ENCODE data around the gene CHRNA10.

Gene CHRNA10

GRCh38 chr11:3686751-3687150 lies 15.6 kb upstream of the CHRNA10 start:
- Histone ChIP-seq H3K27ac (replicated peaks) (no peak overlapping the region), H3K27me3 (ENCODE audit: insufficient read depth, poor library complexity, severe bottlenecking) (no peaks in the 10 kb centered on the region), H3K4me3 (replicated peaks; ENCODE audit: insufficient read depth, low read length) (no peak overlapping the region)
- DNase-seq (ENCODE audit: low read depth in 1 of 2, low spot score in 1 of 2): no peak
- TF ChIP-seq SPI1 (IDR thresholded peaks at IDR 0.05; ENCODE audit: borderline replicate concordance, low read depth) (no peak), CTCF (IDR thresholded peaks at IDR 0.05; ENCODE audit: insufficient read depth, low read length) (no peak), POLR2AphosphoS5 (IDR thresholded peaks at IDR 0.05; ENCODE audit: low read depth) (no peak), REST (IDR thresholded peaks at IDR 0.05; ENCODE audit: insufficient replicate concordance, low read depth) (no peak), GABPA (IDR thresholded peaks at IDR 0.05; ENCODE audit: low read depth) (no peak)

GRCh38 chr11:3685923-3686322 lies 14.7 kb upstream of the CHRNA10 start:
- Histone ChIP-seq H3K4me3 (replicated peaks; ENCODE audit: insufficient read depth, low read length) (no peak overlapping the region), H3K27ac (replicated peaks) (no peak overlapping the region), H3K27me3 (ENCODE audit: insufficient read depth, poor library complexity, severe bottlenecking) (no peaks in the 10 kb centered on the region)
- no peak for DNase-seq (ENCODE audit: low read depth in 1 of 2, low spot score in 1 of 2)
- no peak for TF ChIP-seq POLR2AphosphoS5 (IDR thresholded peaks at IDR 0.05; ENCODE audit: low read depth)
- TF ChIP-seq CTCF (IDR thresholded peaks at IDR 0.05; ENCODE audit: insufficient read depth, low read length): no peak

GRCh38 chr11:3684819-3685172 lies 13.6 kb upstream of the CHRNA10 start:
- H3K4me3 ChIP-seq (replicated peaks; ENCODE audit: insufficient read depth, low read length): no peak overlapping the region
- DNase-seq (ENCODE audit: low read depth in 1 of 2, low spot score in 1 of 2): no peak
- no peak for TF ChIP-seq CTCF (IDR thresholded peaks at IDR 0.05; ENCODE audit: insufficient read depth, low read length)
- no peak for TF ChIP-seq REST (IDR thresholded peaks at IDR 0.05; ENCODE audit: insufficient replicate concordance, low read depth)
- no peak for TF ChIP-seq POLR2AphosphoS5 (IDR thresholded peaks at IDR 0.05; ENCODE audit: low read depth)
- TF ChIP-seq SPI1 (IDR thresholded peaks at IDR 0.05; ENCODE audit: borderline replicate concordance, low read depth): no peak
- no peak for TF ChIP-seq GABPA (IDR thresholded peaks at IDR 0.05; ENCODE audit: low read depth)
- no peak overlapping the region for H3K27ac ChIP-seq (replicated peaks)
- no peaks in the 10 kb centered on the region for H3K27me3 ChIP-seq (ENCODE audit: insufficient read depth, poor library complexity, severe bottlenecking)

GRCh38 chr11:3684129-3684818 lies 13.1 kb upstream of the CHRNA10 start:
- DNase-seq (ENCODE audit: low read depth in 1 of 2, low spot score in 1 of 2): no peak
- H3K4me3 ChIP-seq (replicated peaks; ENCODE audit: insufficient read depth, low read length): no peak overlapping the region
- TF ChIP-seq CTCF (IDR thresholded peaks at IDR 0.05; ENCODE audit: insufficient read depth, low read length) (no peak), GABPA (IDR thresholded peaks at IDR 0.05; ENCODE audit: low read depth) (no peak), REST (IDR thresholded peaks at IDR 0.05; ENCODE audit: insufficient replicate concordance, low read depth) (no peak), SPI1 (IDR thresholded peaks at IDR 0.05; ENCODE audit: borderline replicate concordance, low read depth) (no peak), POLR2AphosphoS5 (IDR thresholded peaks at IDR 0.05; ENCODE audit: low read depth) (no peak)
- no peak overlapping the region for H3K27ac ChIP-seq (replicated peaks)
- no peaks in the 10 kb centered on the region for H3K27me3 ChIP-seq (ENCODE audit: insufficient read depth, poor library complexity, severe bottlenecking)
